Kidney (tissue), 14 donors: ENCODE results near the gene BABAM2. TPM values are rescaled to one million over a fixed set of nuclear protein-coding genes. Genes with fewer than 3 reads are reported as not detected.
A peak's percentile ranks its signal among the peaks of the same experiment; 100 is the strongest.

ENCODE experiments used
- DNase-seq, 5 donors: peaks; one replicate each; pipeline ENCODE4 v3.0.0-alpha.2; 2013 to 2020
- FAIRE-seq: peaks from 2 replicates; lab custom pipeline; 2012; peaks lifted over from hg19 to GRCh38; lab: Jason Lieb, UNC
- H3K27ac ChIP-seq, 2 donors: one replicate each; pipeline ENCODE4 v1.7.0; 2013; ENCODE audit warnings: low read depth in 2 of 2, low read length in 2 of 2, inconsistent platforms in 1 of 2
- H3K27me3 ChIP-seq: one replicate; pipeline ENCODE4 v1.7.1; 2013; ENCODE audit warnings: low read length, inconsistent platforms; ENCODE audit not compliant: control insufficient read depth, insufficient read depth
- H3K36me3 ChIP-seq, 3 donors: one replicate each; pipeline versions ENCODE4 v1.7.0 to v1.7.1; 2013; ENCODE audit warnings: low read length in 3 of 3, control low read depth in 1 of 3, inconsistent platforms in 1 of 3; ENCODE audit not compliant: insufficient read depth in 3 of 3, control insufficient read depth in 2 of 3
- H3K4me1 ChIP-seq, 3 donors: one replicate each; pipeline versions ENCODE4 v1.7.0 to v1.7.1; 2013; ENCODE audit warnings: low read length in 3 of 3, inconsistent platforms in 1 of 3, low read depth in 1 of 3; ENCODE audit not compliant: control insufficient read depth in 2 of 3, insufficient read depth in 2 of 3
- H3K4me3 ChIP-seq, 3 donors: one replicate each; pipeline versions ENCODE4 v1.7.0 to v1.8.1; 2013; ENCODE audit warnings: low read length in 3 of 3, control low read depth in 1 of 3, inconsistent platforms in 1 of 3
- H3K9ac ChIP-seq, 3 donors: one replicate each; pipeline versions ENCODE4 v1.7.0 to v1.7.1; 2013; ENCODE audit warnings: low read length in 3 of 3, control low read depth in 1 of 3, inconsistent platforms in 1 of 3
- H3K9me3 ChIP-seq, 3 donors: one replicate each; pipeline versions ENCODE4 v1.7.0 to v1.7.1; 2013; ENCODE audit warnings: low read length in 3 of 3, control low read depth in 1 of 3, inconsistent platforms in 1 of 3; ENCODE audit not compliant: control insufficient read depth in 2 of 3, insufficient read depth in 1 of 3
- intact Hi-C: fragments of 100-400 bp; cut with DNase I; formaldehyde crosslinking; loops from one replicate; pipeline ENCODE4 v1.11.1; 2022
- polyA plus RNA-seq: library from polyadenylated mRNA; stranded (reverse); fragments of 350-450 nt; fragmentation: Illumina TruSeq; extraction: RNeasy Lipid Tissue Mini Kit (QIAGEN cat#74804); gene quantifications from one replicate; pipeline ENCODE4 v1.2.3, GENCODE V29; 2014; ENCODE audit warnings: low read depth, low replicate concordance; ENCODE audit not compliant: insufficient read depth
- total RNA-seq: library from RNA; stranded (reverse); fragmentation: NEBNext Ultra II Directional; extraction: Animal tissue kit (Norgen Biotek cat#: 25700); gene quantifications from one replicate; pipeline ENCODE4 v1.2.1, GENCODE V29; 2021
- TF ChIP-seq, protein P1 (sequence below): IDR thresholded peaks from 3 replicates; pipeline ENCODE4 v1.5.1; 2012; ENCODE audit warnings: mild to moderate bottlenecking, moderate library complexity, borderline replicate concordance; ENCODE audit not compliant: insufficient read depth; ENCODE audit errors: extremely low read depth
- donor health status: control.
- donor health status: control.
- donor health status: control.
- donor health status: control.
- donor health status: control.
- donor health status: DM: yes; HTN: yes; CAD: no.
- donor health status: Normal renal cell carcinoma (clear cell type).

Gene BABAM2
- total and polyA plus RNA-seq, 2 donors from 2014 or later: 68.4 to 74.1 TPM

DNA sequence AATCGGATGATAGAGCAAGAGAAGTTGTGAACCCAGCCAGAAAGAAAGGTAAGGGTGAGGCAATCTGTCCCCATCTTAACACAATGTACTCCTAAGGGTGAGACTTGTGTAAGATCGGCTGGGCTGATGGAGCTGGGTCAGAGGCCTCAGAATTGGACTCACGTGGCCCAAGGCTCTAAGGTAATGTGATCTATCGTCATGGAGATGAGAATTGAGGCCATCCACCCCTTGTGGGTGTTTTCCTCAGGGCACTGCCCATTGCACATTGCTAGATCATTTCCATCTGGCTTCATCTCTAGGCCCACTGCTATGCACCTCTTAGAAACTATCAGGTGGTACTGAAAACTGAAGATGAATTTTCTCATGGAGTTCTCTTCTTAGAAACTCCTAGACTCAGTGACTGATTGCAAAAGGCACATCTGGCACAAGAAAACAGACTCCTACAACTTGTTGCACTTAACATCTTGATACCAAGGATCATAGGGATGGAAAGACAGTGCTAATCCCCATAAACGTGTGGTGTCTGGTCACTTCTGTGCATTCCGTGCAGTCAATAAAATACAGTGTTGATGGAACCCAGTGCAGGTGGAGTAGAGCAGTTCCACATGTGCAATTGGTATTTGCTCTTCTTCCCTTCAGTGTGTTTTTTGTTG lies 273.2 kb downstream of the BABAM2 start:
- H3K9me3 ChIP-seq: no peaks in the 10 kb centered on the region
- H3K4me1 ChIP-seq: peaks cover 2 to 17% (median 15%) of the 10 kb centered on the region in 3 donors
- no peaks in the 10 kb centered on the region for H3K36me3 ChIP-seq
- H3K9ac ChIP-seq: no peak overlapping the region
- no peaks in the 10 kb centered on the region for H3K27me3 ChIP-seq
- DNase-seq (no peak), FAIRE-seq (no peak)
- TF ChIP-seq, protein P1, sequence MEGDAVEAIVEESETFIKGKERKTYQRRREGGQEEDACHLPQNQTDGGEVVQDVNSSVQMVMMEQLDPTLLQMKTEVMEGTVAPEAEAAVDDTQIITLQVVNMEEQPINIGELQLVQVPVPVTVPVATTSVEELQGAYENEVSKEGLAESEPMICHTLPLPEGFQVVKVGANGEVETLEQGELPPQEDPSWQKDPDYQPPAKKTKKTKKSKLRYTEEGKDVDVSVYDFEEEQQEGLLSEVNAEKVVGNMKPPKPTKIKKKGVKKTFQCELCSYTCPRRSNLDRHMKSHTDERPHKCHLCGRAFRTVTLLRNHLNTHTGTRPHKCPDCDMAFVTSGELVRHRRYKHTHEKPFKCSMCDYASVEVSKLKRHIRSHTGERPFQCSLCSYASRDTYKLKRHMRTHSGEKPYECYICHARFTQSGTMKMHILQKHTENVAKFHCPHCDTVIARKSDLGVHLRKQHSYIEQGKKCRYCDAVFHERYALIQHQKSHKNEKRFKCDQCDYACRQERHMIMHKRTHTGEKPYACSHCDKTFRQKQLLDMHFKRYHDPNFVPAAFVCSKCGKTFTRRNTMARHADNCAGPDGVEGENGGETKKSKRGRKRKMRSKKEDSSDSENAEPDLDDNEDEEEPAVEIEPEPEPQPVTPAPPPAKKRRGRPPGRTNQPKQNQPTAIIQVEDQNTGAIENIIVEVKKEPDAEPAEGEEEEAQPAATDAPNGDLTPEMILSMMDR: no peak
- peak overlapping the region; percentile 23 to 28 for H3K27ac ChIP-seq
- intact Hi-C loops: no loop called here
- no peak overlapping the region for H3K4me3 ChIP-seq

DNA sequence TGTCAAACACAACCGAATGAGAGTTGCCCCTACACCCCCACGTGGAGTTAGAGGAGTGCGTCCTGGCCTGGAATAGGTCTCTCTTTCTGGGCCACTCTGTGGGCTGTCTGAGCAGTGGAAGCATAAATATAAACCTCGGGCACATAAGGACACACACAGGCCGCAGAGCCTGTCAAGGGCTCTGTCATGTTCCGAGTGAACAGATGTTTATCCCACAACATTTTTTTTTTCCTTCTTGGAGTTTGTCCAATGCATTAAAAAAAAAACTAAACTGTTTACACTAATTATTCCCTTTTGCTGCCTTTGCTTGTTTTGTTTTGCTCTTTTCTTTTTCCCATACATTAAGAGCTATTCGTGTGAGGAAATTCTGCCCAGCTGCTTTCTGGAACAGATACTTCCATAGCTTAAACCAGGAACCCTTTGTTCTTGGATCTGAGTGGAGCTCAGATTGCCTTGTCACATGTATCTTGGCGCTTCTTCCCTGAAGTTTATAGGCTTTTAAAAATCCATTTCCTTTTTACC lies 273.8 kb downstream of the BABAM2 start:
- intact Hi-C loops: no loop called here
- no peak overlapping the region for H3K9ac ChIP-seq
- H3K27me3 ChIP-seq: no peaks in the 10 kb centered on the region
- TF ChIP-seq, protein P1: no peak
- FAIRE-seq: no peak
- H3K4me1 ChIP-seq: peaks cover 2 to 17% (median 15%) of the 10 kb centered on the region in 3 donors
- H3K27ac ChIP-seq: peak overlapping the region; percentile 23 to 28
- DNase-seq: peak in 3 of 5 donors; percentile 64 to 86 (median 65)
- no peak overlapping the region for H3K4me3 ChIP-seq
- no peaks in the 10 kb centered on the region for H3K36me3 ChIP-seq
- H3K9me3 ChIP-seq: no peaks in the 10 kb centered on the region

DNA sequence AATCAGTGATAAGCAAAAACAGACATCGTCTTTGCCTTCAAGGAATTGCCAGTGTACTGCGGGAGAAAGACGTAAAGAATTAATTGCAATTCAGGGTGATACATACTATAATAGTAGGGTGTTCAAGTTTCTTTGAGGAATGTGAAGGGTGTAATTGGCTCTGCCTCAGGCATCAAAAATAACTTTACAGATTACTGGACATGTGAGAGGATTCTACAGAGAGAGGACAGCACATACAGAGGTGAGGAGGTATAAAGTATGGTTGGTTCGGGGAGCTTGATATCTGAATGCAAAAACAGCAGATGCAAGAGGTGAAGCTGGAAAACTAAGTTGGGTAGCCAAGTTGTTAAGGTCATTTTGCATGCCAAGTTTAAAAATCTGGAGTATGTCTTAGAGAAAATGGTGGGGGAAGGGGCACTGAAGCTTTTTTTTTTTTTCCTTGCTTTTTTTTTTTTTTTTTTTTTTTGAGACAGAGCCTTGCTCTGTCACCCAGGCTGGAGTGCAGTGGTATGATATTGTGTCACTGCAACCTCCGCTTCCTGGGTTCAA lies 274.6 kb downstream of the BABAM2 start:
- DNase-seq: no peak
- no peak for FAIRE-seq
- Histone ChIP-seq H3K27me3 (no peaks in the 10 kb centered on the region), H3K27ac (no peak overlapping the region), H3K9ac (no peak overlapping the region), H3K4me1 (peaks cover 2 to 17% (median 15%) of the 10 kb centered on the region in 3 donors), H3K9me3 (no peaks in the 10 kb centered on the region), H3K36me3 (no peaks in the 10 kb centered on the region), H3K4me3 (no peak overlapping the region)
- TF ChIP-seq, protein P1: no peak
- intact Hi-C loops: no loop called here
